HG03066 (cell line): ENCODE data around the gene PKN1.

Source experiments
- ATAC-seq: cut with Tn5 transposase; IDR thresholded peaks from one replicate; pipeline ENCODE4 v1.9.1; 2021; ENCODE audit warnings: low read depth; ENCODE audit not compliant: unreplicated experiment

PKN1 gene

GRCh38 chr19:14425696-14426138, 7.4 kb upstream of the PKN1 start:
- ATAC-seq: no peak

DNA sequence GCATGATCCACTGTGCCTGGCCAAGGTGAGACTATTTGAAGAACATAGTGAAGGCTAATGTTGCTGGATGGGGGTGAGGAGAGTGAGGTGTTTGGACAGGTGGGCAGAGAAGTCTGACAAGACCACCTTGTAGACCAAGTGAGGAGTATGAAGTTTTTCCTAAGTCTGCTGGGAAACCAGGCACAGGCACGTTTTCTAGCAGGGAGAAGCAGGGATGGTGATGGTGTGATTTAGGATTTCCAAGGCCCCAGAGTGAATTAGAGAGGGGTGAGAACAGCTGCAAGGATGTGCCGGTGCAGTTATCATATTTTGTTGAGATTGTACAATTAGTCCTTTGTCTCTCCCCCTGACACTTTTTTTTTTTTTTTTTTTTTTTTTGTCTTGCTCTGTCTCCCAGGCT, 5.6 kb upstream of the PKN1 start:
- ATAC-seq: no peak

DNA sequence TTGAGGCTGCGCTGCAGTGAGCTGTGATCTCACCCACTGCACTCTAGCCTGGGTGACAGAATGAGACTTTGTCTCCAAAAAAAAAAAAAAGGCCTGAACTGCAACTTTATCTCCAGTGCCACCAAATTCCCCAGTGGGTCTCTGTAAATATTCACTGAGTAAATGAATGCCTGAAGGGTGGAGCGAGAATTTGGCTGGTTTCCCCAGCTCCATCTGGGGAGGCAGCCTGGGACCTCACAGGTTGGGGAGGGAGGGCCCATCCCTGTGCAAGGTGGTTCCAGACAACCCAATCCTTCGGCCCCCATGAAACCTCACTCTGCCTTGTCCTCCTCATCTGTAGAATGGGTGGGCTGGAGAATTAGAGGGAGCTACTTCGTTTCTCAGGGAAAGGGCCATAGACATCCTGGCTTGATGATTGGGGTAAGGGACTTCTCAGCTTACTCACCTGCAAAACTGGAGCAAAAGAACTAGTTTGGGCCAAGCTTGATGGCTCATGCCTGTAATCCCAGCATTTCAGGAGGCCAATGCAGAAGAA, 4.2 kb upstream of the PKN1 start:
- no peak for ATAC-seq

DNA sequence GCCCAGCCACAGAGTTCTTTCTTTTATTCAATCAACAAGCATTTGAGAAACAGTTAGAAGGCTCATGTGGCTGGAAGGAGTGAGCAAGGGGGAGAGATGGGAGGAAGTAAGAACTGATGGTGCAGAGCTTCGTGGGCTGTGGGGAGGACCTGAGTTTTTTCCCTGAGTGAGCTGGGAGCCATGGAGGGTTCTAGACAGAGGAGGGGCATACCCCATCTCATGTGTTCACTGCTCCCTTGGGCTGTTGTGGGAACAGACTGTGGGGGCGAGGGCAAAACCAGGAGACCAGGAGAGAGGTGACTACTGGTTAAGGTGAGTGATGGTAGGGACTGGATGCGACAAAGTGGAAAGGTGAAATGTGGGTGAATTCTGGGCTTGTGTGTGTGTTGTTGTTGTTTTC, 2.4 kb upstream of the PKN1 start:
- ATAC-seq: no peak

GRCh38 chr19:14433554-14434501, 722 bp downstream of the PKN1 start:
- ATAC-seq: no peak

DNA sequence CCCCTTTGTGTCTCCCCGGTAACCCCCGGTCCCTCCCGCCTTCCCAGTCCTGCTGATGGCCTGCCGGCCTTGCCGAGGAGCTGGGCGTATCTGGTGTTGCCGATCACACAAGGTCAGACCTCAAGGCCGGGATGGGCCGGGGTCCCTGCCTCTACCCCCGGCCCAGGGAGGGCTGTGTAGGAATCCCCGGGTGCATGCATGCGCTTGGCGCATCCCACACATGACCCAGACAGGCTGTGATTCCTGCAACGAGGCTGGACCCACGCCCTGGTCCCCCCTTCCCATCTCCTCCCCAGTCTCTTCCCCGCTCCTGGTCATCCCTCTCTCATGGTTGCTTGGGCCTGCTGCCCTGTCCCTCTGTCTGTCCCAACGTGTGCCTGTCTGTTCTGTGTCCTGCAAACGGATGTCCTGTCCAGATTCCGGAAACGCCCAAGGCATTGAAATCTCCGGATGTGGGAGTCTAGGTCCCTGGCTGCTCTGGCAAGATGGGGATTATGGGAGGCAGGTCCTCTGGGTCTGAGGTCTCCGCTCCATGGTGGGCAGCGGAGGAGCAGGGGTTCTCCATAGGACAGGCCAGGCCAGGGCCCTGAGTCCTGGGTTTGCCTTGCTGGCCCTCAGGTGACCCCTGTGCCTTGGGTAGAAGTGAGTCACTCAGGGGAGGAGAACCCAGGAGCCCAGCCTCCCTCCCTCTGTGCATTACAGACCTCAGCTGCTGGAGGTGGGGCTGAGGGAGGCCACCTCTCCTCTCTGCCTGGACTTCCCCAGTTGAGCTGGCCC, 1.6 kb downstream of the PKN1 start:
- ATAC-seq: no peak

- no peak for ATAC-seq
Observed at GRCh38 chr19:14435320-14436050, 2.4 kb downstream of the PKN1 start.

- ATAC-seq: no peak
Observed at GRCh38 chr19:14437578-14438140, 4.6 kb downstream of the PKN1 start.

GRCh38 chr19:14439014-14439413, 5.9 kb downstream of the PKN1 start:
- ATAC-seq: no peak

DNA sequence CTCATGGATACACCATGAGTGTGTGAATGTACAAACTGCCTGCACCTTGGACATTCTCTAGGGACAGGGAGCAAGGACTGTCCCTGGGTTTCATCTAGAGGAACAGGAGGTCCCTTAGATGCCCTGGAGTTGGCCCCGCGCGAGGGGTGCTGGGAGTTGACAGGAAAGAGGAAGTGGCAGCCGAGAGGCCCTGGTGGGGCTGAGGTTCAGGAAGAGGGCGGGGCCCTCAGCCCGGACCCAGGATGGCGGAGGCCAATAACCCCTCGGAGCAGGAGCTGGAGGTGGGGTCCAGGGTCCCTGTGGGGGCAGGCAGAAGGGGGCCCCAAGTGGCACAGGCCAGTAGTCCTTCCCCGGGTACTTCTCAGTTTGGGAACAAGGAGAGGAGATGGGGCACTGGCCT, 6.9 kb downstream of the PKN1 start:
- peak; percentile 87 for ATAC-seq

GRCh38 chr19:14441041-14441938, 8.2 kb downstream of the PKN1 start:
- ATAC-seq: no peak

DNA sequence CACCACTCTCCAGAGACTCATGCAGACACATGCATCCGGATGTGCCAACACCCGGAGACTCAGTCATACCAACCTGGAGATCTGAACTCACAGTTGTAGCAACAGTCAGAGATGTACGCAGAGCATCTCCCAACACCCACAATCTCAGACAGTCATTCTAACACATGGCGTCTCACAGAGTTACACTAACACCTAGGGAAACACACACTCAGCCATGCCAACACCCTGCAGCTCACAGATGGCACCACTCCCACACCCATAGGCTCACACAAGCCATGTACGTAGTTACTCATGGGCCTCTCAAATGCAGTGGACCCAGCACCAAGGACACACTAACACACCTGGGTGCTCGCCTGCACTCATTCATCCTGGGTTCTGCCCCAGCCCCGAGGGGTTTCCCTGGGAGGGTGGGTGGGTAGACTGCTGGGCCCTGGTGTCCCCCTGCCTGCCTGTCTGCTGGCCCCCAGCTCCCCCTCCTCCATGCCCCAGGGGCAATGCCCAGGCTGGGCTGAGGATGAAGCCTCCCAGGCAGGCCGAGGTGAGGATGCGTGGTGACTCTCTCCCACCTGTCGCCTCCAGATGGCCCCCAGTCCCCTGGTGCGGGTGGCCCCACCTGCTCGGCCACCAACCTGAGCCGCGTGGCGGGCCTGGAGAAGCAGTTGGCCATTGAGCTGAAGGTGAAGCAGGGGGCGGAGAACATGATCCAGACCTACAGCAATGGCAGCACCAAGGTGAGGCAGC, 10.0 kb downstream of the PKN1 start:
- ATAC-seq: no peak

DNA sequence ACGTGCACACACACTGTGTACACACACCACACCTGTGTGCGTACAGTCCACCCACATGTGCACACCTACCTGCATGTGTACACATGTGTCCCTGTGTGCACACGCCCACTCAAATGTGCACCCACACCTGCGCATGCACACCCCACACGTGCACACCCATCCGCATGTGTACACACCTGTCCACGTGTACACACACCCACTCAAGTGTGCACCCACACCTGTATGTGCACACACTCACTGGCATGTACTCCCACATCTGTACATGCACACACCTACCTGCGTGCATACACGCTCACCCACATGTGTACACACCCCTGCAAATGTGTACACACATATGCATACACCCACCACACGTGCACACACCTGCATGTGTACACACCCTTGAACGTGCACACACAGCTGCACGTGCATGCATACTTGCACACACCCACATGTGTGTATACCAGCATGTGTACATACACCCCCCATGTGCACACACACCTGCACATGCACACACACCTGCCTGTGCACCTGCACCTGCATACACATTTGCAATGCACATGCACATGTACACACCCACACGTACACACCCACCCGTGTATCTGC, 10.6 kb downstream of the PKN1 start:
- no peak for ATAC-seq

- no peak for ATAC-seq
Observed at GRCh38 chr19:14446336-14447036, 13.4 kb downstream of the PKN1 start.

DNA sequence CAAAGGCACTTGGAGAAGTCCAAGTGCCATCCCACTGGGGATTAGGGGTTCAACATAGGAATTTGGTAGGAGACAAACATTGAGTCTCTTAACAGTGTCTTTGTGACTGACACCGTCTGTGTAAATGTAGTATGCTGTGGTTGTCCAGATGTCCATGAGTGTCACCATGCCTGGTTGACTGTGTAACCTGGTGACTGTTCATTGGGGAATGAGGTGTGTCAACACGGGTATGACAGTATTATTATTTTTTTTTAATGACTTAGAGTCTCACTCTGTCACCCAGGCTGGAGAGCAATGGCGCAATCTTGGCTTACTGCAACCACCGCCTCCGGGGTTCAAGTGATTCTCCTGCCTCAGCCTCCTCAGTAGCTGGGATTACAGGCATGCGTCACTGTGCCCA, 16.2 kb downstream of the PKN1 start:
- ATAC-seq: no peak

GRCh38 chr19:14450168-14450874, 17.2 kb downstream of the PKN1 start:
- no peak for ATAC-seq

DNA sequence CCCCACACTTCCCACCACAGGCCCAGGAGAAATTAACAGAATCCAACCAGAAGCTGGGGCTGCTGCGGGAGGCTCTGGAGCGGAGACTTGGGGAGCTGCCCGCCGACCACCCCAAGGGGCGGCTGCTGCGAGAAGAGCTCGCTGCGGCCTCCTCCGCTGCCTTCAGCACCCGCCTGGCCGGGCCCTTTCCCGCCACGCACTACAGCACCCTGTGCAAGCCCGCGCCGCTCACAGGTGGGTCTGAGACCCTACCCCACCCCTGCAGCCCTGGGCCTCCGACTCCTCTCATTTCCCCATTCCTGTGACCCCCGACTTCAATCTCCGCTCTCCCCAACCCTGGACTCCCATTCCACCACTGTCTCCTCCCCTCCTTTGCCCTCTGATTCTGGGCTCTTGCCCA, 17.8 kb downstream of the PKN1 start:
- ATAC-seq: no peak
